Left ventricle myocardium inferior (tissue), 1 donor: Measurements from ENCODE around the gene GJB4. TPM values are rescaled to one million over a fixed set of nuclear protein-coding genes. Genes with fewer than 3 reads are reported as not detected.
"Not testable (repeated sequence)": the region's sequence is repeated elsewhere in the genome, so short reads cannot be mapped to it uniquely, and the experiment has no call there.

Experiments used
- DNase-seq: peaks from one replicate; pipeline ENCODE4 v3.0.0-alpha.2; 2020
- H3K27ac ChIP-seq: fragments of 200-600 bp; replicated peaks from 2 replicates; pipeline ENCODE4 v1.8.0; 2021
- H3K27me3 ChIP-seq: fragments of 200-600 bp; 2 replicates; pipeline ENCODE4 v1.8.0; 2021; ENCODE audit warnings: low read depth
- H3K36me3 ChIP-seq: fragments of 200-600 bp; 2 replicates; pipeline ENCODE4 v1.8.0; 2021
- H3K4me1 ChIP-seq: fragments of 200-600 bp; 2 replicates; pipeline ENCODE4 v1.8.0; 2021
- H3K4me3 ChIP-seq: fragments of 200-600 bp; 2 replicates; pipeline ENCODE4 v1.8.0; 2021; ENCODE audit warnings: mild to moderate bottlenecking, moderate library complexity
- H3K9me3 ChIP-seq: fragments of 200-600 bp; replicated peaks from 2 replicates; pipeline ENCODE4 v1.8.0; 2021
- intact Hi-C: fragments of 100-400 bp; cut with micrococcal nuclease; formaldehyde crosslinking; loops from one replicate; pipeline ENCODE4 v1.11.0; 2022
- total RNA-seq: library from RNA; stranded (reverse); fragmentation: NEBNext Ultra II Directional; extraction: Animal tissue kit (Norgen Biotek cat#: 25700); gene quantifications from one replicate; pipeline ENCODE4 v1.2.1, GENCODE V29; 2021
- TF ChIP-seq, protein P1 (sequence below): fragments of 200-600 bp; IDR thresholded peaks from 2 replicates; pipeline ENCODE4 v1.8.0; 2021; ENCODE audit warnings: antibody characterized with exemption, mild to moderate bottlenecking, borderline replicate concordance
- donor health status: DM: no; HTN: yes; CAD: no; lungs with severe emphysema.

Gene GJB4
- total RNA-seq, 1 donor from 2014 or later, result not detected

DNA sequence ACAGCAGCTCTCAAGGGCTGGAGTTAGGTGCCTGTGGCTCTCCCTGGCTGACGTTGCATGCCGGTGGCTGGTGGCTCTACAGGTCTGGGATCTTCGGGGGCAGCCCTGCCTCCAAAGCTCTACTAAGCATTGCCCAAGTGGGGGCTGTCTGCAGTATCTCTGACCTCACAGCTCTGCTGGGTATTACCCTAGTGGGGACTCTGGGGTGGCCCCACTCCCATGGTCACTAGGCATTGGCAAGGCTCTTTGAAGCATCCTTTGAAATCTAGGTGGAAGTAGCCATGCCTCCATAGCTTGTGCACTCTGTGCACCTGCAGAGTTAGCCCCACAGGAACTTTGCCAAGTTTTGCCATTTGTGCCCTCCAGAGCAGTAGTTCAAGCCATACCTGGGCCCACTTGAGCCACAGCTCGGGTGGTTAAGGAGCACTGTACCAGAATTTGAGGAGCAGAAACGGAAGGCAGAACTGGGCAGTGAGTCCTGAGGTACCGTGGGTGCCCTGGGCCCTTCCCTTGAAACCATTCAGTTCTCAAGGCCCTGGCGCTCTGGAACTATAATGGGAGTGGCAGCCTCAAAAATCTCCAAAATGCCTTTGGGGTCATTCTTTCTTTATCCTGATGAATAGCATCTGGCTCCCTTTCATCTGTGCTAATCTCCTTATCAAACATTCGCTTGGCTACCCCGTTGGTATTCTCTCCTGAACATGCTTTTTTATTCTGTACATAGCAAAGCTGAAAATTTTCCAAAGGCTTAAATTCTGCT is 48.7 kb downstream of the GJB4 start:
- peaks cover 13% of the 10 kb centered on the region for H3K9me3 ChIP-seq
- no peaks in the 10 kb centered on the region for H3K27me3 ChIP-seq
- DNase-seq, result no peak
- H3K27ac ChIP-seq, result no peak overlapping the region
- TF ChIP-seq, protein P1, sequence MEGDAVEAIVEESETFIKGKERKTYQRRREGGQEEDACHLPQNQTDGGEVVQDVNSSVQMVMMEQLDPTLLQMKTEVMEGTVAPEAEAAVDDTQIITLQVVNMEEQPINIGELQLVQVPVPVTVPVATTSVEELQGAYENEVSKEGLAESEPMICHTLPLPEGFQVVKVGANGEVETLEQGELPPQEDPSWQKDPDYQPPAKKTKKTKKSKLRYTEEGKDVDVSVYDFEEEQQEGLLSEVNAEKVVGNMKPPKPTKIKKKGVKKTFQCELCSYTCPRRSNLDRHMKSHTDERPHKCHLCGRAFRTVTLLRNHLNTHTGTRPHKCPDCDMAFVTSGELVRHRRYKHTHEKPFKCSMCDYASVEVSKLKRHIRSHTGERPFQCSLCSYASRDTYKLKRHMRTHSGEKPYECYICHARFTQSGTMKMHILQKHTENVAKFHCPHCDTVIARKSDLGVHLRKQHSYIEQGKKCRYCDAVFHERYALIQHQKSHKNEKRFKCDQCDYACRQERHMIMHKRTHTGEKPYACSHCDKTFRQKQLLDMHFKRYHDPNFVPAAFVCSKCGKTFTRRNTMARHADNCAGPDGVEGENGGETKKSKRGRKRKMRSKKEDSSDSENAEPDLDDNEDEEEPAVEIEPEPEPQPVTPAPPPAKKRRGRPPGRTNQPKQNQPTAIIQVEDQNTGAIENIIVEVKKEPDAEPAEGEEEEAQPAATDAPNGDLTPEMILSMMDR, result no peak
- peaks cover 18% of the 10 kb centered on the region for H3K4me1 ChIP-seq
- intact Hi-C loops, result no loop called here
- no peak overlapping the region for H3K4me3 ChIP-seq
- H3K36me3 ChIP-seq, result peaks cover 5% of the 10 kb centered on the region

DNA sequence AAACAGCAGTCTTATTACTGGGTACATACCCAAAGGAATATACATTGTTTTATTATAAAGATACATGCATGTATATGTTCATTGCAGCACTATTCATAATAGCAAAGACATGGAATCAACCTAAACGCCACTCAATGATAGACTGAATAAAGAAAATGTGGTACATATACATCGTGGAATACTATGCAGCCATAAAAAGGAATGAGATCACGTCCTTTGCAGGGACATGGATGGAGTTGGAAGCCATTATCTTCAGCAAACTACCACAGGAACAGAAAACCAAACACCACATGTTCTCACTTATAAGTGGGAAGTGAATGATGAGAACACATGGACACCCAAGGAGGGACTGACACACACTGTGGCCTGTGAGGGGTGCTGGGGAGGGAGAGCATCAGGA is 51.2 kb downstream of the GJB4 start:
- H3K36me3 ChIP-seq, H3K9me3 ChIP-seq, H3K27me3 ChIP-seq, H3K27ac ChIP-seq, intact Hi-C loops, DNase-seq, H3K4me3 ChIP-seq, H3K4me1 ChIP-seq: not testable (repeated sequence)

Other genes with a start within 250 kb of the GJB4 start
- gene GJB5, start 4.7 kb upstream of the GJB4 start, total RNA-seq, result not detected
- not detected for gene GJB3, start 21.5 kb downstream of the GJB4 start, total RNA-seq
- 27.0 TPM for gene GJA4, start 33.3 kb downstream of the GJB4 start, total RNA-seq
- 37.9 TPM for gene SMIM12, start 100.0 kb downstream of the GJB4 start, total RNA-seq
- gene DLGAP3, start 169.9 kb downstream of the GJB4 start, total RNA-seq, result 0.05 TPM
- gene TMEM35B, start 225.6 kb downstream of the GJB4 start, total RNA-seq, result 8.3 TPM